GM12874 (cell line): Measurements from ENCODE around the gene HMGCS2.

Experiments
- TF ChIP-seq, protein P1 (sequence below): IDR thresholded peaks from 2 replicates; pipeline ENCODE4 v1.5.1; 2011; ENCODE audit warnings: low read depth, mild to moderate bottlenecking, control low read depth, low read length, moderate library complexity; ENCODE audit not compliant: insufficient read depth

HMGCS2 gene

DNA sequence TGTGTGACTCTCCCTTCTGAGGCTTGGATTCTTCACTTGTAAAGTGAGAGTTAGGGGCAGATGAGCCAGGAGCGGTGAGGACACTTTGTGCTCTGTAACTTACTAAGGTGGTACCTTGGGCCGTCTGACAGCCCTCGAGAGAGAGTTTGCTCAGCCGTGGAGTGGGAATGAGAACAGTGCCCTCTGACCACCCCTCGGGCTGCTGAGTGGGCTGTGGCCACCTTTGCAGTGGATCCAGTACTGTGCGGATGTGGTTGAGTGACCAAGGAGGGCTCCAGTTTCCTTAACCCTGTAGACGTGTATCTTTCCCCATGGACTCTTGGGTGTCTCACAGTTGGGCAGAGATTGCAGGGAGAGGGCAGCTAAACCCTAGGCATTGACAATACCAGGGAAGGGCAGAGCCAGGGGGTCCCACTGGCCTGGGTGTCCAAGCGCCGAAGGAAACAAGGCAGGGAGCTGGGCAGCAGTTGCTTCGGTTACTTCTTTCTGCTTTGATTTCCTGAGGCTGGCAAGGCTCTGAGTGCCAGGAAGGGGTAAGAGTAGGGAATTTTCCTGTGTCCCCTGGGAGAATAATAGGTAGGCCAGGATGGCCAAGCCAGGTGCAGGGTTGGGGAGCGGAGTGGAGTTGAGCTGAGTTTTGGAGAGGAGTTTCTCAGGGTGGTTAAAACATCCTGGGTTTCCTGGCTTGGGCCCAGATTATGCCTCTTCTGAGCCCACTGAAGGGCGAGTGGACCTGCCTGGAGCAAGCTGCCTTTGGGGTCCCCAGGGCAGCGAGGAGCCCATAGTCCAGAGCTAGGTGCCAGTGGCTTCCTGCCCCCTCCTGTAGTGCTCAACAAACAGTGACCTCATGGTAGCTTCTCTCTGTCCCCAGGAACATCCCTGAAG lies 27.6 kb downstream of the HMGCS2 start:
- TF ChIP-seq, protein P1, sequence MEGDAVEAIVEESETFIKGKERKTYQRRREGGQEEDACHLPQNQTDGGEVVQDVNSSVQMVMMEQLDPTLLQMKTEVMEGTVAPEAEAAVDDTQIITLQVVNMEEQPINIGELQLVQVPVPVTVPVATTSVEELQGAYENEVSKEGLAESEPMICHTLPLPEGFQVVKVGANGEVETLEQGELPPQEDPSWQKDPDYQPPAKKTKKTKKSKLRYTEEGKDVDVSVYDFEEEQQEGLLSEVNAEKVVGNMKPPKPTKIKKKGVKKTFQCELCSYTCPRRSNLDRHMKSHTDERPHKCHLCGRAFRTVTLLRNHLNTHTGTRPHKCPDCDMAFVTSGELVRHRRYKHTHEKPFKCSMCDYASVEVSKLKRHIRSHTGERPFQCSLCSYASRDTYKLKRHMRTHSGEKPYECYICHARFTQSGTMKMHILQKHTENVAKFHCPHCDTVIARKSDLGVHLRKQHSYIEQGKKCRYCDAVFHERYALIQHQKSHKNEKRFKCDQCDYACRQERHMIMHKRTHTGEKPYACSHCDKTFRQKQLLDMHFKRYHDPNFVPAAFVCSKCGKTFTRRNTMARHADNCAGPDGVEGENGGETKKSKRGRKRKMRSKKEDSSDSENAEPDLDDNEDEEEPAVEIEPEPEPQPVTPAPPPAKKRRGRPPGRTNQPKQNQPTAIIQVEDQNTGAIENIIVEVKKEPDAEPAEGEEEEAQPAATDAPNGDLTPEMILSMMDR: no peak

DNA sequence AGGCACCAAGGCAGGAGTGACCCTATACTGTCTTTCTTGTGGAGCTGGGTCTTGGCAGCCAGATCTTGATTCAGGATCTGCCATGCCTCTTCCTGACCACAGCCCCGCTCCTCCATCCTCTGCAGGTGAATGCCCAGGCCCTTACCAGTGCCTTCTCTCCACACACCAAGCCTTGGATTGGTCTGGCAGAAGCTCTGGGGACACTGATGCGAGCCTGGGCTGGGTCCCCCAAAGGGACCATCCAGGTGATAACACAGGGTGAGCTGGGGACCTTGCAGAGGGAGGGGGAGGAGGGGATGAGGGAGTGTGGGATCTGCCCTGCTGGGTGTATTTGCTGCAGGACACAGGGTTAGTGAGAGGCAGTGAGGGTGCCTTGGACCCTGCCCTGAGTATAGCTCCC lies 28.4 kb downstream of the HMGCS2 start:
- TF ChIP-seq, protein P1: no peak

DNA sequence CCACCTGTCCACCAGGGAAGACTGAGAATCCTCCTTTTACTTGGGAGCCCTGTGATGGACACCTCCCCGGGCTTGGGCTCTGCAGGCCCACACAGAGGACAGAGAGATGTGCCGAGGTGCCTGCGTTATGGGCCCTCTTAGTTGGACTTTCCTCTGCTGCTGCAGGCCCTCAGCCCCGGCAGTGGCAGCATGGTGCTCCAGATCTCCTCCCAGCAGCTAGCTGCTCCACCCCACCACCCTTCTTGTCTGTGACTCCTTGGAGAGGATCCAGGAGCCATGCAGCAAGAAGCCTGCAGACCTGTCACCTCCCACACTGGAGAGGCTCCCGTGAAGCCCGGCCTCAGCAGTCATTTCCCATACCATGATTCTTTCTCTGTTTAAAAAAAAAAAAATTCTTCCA lies 29.6 kb downstream of the HMGCS2 start:
- TF ChIP-seq, protein P1: no peak

DNA sequence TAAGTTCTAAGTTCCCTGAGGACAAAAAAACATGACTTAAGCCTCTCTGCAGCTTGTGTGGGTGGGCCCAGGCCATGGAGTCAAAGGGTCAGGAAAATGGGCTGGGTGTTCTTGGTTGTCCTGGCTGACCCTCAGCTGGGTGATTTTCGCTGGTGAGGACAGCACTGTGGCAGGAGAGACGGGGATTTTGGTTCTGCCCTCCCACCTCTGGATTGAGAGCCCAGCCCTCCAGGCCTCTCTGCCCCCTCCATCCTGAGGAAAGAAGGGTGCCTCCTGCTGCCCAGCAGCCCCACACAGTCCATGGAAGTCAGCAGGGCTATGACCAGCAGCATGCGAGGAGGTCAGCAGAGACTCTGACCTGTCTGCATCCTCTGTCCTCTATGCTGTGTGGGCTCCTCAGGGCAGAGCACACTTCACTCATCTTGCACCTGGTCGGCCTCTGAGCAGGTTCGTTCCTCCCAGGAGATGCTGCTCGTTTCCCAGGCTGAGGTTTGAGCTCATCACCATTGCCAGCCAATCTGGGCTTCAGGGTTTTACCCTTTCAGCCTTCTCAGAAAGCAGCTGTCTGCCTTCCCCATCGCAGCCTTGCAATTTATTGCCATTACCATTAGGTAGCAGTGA lies 30.5 kb downstream of the HMGCS2 start:
- TF ChIP-seq, protein P1: no peak

DNA sequence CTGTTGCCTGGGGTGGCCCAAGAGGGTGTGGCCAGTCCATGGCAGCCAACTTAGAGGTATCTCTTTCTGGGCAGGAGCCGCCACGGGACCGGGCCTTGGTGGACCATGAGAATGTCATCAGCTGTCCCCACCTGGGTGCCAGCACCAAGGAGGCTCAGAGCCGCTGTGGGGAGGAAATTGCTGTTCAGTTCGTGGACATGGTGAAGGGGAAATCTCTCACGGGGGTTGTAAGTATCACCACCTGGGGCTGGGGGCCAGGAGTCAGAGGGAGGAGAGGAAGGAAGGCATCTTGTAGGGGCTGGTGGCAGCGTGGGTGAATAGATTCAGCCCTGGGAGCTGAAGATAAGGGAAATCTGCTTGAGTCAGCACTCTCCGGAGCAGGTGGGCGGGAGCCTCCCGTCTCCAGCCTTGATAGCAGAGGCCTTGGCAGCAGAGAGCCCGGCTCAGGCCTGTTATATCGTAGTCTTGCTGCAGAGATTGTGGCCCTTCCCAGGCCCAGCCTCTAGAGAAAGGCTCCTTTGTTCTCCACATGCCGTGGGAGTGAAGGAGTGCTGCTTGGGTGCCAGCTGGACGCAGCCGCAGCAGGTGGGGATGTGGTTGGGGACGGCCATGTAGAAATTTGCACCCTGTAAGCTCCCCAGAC lies 31.5 kb downstream of the HMGCS2 start:
- TF ChIP-seq, protein P1: no peak

DNA sequence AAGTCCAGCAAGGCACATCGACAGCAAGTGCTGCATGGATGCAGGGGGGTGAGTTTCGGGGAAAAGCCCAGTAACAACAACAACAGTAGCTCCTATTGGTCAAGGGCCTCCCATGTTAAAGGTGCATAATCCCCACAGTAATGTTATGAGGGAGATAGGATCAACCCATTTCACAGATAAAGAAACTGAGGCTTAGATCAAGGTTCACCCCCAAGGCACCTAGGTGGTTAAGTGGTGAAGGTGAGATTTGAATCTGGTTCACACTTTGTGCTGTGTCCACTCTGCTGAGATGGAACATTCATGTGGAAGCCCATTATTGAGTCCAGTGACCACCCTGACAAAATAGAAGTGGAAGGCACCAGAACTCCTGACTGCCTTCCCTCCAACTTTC lies 32.1 kb downstream of the HMGCS2 start:
- TF ChIP-seq, protein P1: no peak

DNA sequence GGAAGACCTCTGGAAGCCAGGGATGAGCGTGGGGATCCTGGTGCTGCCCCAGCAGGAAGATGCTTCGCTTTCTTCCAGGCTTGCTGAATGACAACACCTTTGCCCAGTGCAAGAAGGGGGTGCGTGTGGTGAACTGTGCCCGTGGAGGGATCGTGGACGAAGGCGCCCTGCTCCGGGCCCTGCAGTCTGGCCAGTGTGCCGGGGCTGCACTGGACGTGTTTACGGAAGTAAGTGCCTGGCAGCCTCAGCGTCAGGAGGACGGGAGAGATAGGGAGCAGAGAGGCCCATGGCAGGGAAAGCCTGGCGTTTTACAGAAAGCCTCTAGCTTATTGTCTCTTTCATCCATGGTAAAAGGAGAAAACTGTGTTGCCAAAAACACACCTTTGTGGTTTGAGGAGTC lies 33.5 kb downstream of the HMGCS2 start:
- TF ChIP-seq, protein P1: no peak
